Measurements from ENCODE around the gene TMEM14C. TPM values are rescaled to one million over a fixed set of nuclear protein-coding genes. Genes with fewer than 3 reads are reported as not detected.

TMEM14C gene
- polyA plus RNA-seq, 2 donors, result 82.7 to 84.9 TPM

DNA sequence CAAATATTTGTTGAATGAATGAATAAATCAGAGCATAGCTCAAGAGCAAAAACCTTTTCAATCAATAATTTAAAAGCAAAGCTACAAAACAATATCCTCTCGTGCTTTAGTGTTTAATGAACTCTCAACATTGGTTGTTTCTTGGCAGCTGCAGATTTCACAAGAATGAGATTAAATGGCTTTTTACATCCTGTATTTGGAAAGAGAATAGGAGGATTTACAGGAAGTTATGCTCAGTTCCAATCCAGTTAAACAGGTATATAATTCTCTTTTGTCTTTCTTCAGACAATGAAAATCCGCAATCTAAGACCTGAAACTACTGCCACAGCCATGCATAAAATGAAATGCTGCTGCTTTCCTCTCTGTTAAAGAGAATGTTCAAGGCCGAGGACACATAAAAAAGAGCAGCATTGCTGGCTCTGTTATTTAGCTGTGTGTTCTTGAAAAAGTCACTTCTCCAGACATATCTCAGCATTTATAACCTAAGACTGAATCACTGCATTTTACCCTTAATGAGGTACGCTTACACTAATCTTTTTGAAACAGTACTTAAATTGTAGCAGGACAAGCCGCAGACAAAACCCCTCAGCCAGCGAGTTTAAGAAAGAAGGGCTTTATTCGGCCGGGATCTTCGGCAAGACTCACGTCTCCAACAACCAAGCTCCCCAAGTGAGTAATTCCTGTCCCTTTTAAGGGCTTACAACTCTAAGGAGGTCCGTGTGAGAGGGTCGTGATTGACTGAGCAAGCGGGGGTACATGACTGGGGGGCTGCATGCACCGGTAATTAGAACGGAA, 32.0 kb upstream of the TMEM14C start:
- H3K9me3 ChIP-seq (ENCODE audit: control insufficient read depth in 2 of 2, insufficient read depth in 1 of 2, low read depth in 1 of 2, low read length in 1 of 2), result no peaks in the 10 kb centered on the region
- H3K4me3 ChIP-seq (ENCODE audit: low read depth in 1 of 2, low read length in 2 of 2), result peak overlapping the region in 1 of 2 donors; percentile 44
- H3K27ac ChIP-seq (ENCODE audit: low read depth in 2 of 2, low read length in 1 of 2), result peak overlapping the region; percentile 85 to 87
- H3K4me1 ChIP-seq (ENCODE audit: control insufficient read depth in 2 of 2, insufficient read depth in 2 of 2, low read length in 1 of 2), result peaks cover 0 to 4% of the 10 kb centered on the region in 2 donors
- H3K36me3 ChIP-seq (ENCODE audit: control insufficient read depth in 2 of 2, insufficient read depth in 2 of 2, low read length in 1 of 2), result no peaks in the 10 kb centered on the region
- H3K27me3 ChIP-seq (ENCODE audit: control insufficient read depth in 1 of 2, insufficient read depth in 2 of 2, low read length in 2 of 2), result no peaks in the 10 kb centered on the region
- WGBS, 2 donors, result 51 to 58% methylated on average over 15 of the region's 15 CpGs

DNA sequence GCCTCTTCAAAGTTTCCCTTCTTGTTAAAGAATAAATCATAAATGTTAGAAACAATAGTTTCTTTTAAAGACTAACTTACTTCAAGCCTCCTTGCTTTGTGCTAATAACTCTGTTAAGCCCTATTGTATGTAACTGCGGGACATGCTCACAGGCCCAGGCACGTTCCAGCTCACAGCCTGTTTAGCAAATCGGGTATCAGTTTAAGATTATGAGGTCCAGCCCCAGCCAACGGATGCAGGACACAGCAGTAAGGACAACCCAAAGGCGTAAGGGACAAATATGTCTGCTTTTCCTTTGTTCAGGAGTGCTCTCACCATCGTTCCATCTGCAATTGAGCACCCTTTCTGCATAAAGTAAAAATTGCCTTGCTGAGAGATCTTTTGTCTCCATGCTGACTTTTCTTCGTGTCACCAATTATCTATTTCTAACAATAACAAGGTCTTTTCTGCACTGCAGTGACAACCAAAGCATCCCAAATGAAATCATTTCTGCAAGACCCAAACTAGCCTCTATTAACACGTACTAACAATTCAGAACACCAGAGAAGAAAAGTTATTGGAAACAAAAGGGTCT, 29.8 kb upstream of the TMEM14C start:
- Histone ChIP-seq H3K4me3 (ENCODE audit: low read depth in 1 of 2, low read length in 2 of 2) (peak overlapping the region in 1 of 2 donors; percentile 89), H3K27ac (ENCODE audit: low read depth in 2 of 2, low read length in 1 of 2) (peak overlapping the region; percentile 63 to 96)

DNA sequence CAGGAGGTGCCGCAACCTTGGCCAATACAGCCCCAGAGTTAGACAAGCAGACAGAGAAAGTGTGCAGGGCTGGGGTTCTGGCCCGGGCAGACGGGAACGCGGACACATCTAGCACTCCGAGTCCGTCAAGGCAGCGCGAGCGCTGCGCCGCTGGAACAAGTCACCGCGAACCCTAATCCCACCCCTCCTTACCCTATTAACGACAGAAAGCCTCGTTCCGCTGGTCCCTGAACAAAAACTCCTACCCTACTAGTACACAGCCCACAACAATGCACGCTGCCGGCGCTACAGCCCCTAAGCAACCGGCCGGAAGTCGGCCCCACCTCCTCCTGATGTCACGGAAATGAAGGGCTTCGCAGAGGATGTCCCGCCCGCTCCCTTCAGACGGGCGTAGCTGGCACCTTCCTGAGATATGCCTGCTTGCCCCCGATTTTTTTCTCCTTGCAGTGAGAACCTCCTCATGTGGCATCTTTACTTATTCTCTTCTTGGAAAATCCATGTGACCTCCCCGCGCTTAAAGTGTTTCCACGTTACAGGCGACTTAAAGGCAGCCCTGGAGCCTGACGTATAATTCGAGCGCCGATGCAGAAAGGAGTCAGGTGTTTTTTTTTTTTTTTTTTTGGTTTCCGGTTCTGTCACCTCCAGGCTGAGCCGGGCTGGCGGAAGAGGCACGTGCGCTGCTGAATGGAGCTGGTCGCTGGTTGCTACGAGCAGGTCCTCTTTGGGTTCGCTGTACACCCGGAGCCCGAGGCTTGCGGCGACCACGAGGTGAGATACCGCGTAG, 28.4 kb upstream of the TMEM14C start, which contains the start of the genes C6orf52 and PAK1IP1:
Gene C6orf52 (minus strand): TSS at position 315 of the 784 bp plus-strand sequence. CDS start 7,066 bp downstream, outside the sequence.
Gene PAK1IP1 (plus strand): TSS at position 671 of the 784 bp plus-strand sequence. CDS start 14 bp downstream, at position 685.
- peaks cover 0 to 4% of the 10 kb centered on the region in 2 donors for H3K4me1 ChIP-seq (ENCODE audit: control insufficient read depth in 2 of 2, insufficient read depth in 2 of 2, low read length in 1 of 2)
- peak within 1 kb of the TSS; percentile 96 to 98 for H3K27ac ChIP-seq (ENCODE audit: low read depth in 2 of 2, low read length in 1 of 2)
- peaks cover 5% of the 10 kb centered on the region in 2 donors for H3K36me3 ChIP-seq (ENCODE audit: control insufficient read depth in 2 of 2, insufficient read depth in 2 of 2, low read length in 1 of 2)
- H3K4me3 ChIP-seq (ENCODE audit: low read depth in 1 of 2, low read length in 2 of 2), result peak within 1 kb of the TSS; percentile 89
- no peaks in the 10 kb centered on the region for H3K9me3 ChIP-seq (ENCODE audit: control insufficient read depth in 2 of 2, insufficient read depth in 1 of 2, low read depth in 1 of 2, low read length in 1 of 2)
- H3K27me3 ChIP-seq (ENCODE audit: control insufficient read depth in 1 of 2, insufficient read depth in 2 of 2, low read length in 2 of 2), result no peaks in the 10 kb centered on the region
- 0% methylated on average over 53 of the region's 53 CpGs for WGBS, 2 donors

More for the DNA sequence above, 29.8 kb upstream of the TMEM14C start:
- Histone ChIP-seq H3K27me3 (ENCODE audit: control insufficient read depth in 1 of 2, insufficient read depth in 2 of 2, low read length in 2 of 2) (no peaks in the 10 kb centered on the region), H3K36me3 (ENCODE audit: control insufficient read depth in 2 of 2, insufficient read depth in 2 of 2, low read length in 1 of 2) (peaks cover 0 to 2% of the 10 kb centered on the region in 2 donors), H3K9me3 (ENCODE audit: control insufficient read depth in 2 of 2, insufficient read depth in 1 of 2, low read depth in 1 of 2, low read length in 1 of 2) (no peaks in the 10 kb centered on the region), H3K4me1 (ENCODE audit: control insufficient read depth in 2 of 2, insufficient read depth in 2 of 2, low read length in 1 of 2) (peaks cover 0 to 4% of the 10 kb centered on the region in 2 donors)
- 70 to 82% methylated on average over 8 of the region's 8 CpGs for WGBS, 2 donors

DNA sequence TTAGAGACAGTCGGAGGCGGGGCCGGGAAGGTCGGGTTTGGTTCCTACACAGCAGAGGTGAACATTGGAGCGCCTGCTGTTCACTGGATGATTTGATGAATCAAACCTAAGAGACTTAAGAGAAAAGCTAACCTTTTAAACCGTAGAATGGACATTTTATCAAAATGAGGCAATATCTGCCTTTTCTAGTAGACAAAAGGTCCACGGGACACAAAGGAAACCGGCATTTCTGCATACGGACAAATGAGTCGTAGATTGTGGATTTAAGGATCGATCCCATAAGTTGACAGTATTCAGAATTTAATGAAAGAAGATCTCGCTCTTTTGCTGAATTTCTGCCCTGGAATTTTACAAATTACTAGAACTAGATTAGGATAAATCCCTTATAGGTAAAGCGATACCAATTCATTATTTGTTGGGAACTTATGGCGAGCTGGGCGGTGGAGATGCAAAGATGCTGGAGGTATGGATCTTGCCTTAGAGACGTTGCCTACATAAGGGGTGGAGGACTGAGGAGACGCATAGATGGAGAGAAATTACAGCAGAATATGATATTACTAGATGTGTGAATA, 27.7 kb upstream of the TMEM14C start:
- WGBS, 2 donors, result 1% methylated on average over 17 of the region's 17 CpGs
- H3K9me3 ChIP-seq (ENCODE audit: control insufficient read depth in 2 of 2, insufficient read depth in 1 of 2, low read depth in 1 of 2, low read length in 1 of 2), result no peaks in the 10 kb centered on the region
- H3K4me1 ChIP-seq (ENCODE audit: control insufficient read depth in 2 of 2, insufficient read depth in 2 of 2, low read length in 1 of 2), result peaks cover 0 to 1% of the 10 kb centered on the region in 2 donors
- H3K27ac ChIP-seq (ENCODE audit: low read depth in 2 of 2, low read length in 1 of 2), result peak overlapping the region; percentile 96 to 98
- H3K27me3 ChIP-seq (ENCODE audit: control insufficient read depth in 1 of 2, insufficient read depth in 2 of 2, low read length in 2 of 2), result no peaks in the 10 kb centered on the region
- H3K4me3 ChIP-seq (ENCODE audit: low read depth in 1 of 2, low read length in 2 of 2), result peak overlapping the region; percentile 89
- peaks cover 5% of the 10 kb centered on the region in 2 donors for H3K36me3 ChIP-seq (ENCODE audit: control insufficient read depth in 2 of 2, insufficient read depth in 2 of 2, low read length in 1 of 2)

DNA sequence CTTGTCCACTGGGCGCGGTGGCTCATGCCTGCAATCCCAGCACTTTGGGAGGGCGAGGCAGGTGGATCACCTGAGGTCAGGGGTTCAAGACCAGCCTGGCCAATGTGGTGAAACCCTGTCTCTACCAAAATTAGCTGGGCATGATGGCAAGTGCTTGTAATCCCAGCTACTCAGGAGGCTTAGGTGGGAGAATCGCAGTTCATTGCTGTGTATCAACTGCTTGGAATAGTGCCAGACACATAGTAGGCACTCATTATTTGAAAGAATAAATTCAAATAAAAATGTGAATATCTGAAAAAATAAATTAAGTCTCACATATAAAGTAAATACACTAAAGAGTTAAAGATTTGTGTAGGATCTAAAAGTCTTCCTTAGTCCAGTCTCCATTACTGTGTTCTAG, 26.2 kb upstream of the TMEM14C start:
- 96 to 97% methylated on average over 4 of the region's 4 CpGs for WGBS, 2 donors
- no peak overlapping the region for H3K27ac ChIP-seq (ENCODE audit: low read depth in 2 of 2, low read length in 1 of 2)
- no peaks in the 10 kb centered on the region for H3K27me3 ChIP-seq (ENCODE audit: control insufficient read depth in 1 of 2, insufficient read depth in 2 of 2, low read length in 2 of 2)
- H3K4me1 ChIP-seq (ENCODE audit: control insufficient read depth in 2 of 2, insufficient read depth in 2 of 2, low read length in 1 of 2), result peaks cover 0 to 1% of the 10 kb centered on the region in 2 donors
- peaks cover 5% of the 10 kb centered on the region in 2 donors for H3K36me3 ChIP-seq (ENCODE audit: control insufficient read depth in 2 of 2, insufficient read depth in 2 of 2, low read length in 1 of 2)
- H3K9me3 ChIP-seq (ENCODE audit: control insufficient read depth in 2 of 2, insufficient read depth in 1 of 2, low read depth in 1 of 2, low read length in 1 of 2), result no peaks in the 10 kb centered on the region
- no peak overlapping the region for H3K4me3 ChIP-seq (ENCODE audit: low read depth in 1 of 2, low read length in 2 of 2)

DNA sequence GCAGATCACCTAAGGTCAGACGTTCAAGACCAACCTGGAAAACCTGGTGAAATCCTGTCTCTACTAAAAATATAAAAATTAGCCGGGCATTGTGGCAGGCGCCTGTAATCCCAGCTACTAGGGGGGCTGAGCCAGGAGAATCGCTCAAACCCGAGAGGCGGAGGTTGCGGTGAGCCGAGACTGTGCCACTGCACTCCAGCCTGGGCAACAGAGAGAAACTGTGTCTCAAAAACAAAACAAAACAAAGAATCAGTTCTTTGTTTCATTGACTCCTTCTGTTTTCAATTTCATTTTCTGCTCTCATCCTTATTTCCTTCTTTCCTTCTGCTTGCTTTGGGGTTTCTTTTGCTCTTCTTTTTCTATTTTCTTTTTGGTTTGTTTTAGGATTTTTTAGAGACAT, 8.9 kb upstream of the TMEM14C start:
- Histone ChIP-seq H3K27ac (ENCODE audit: low read depth in 2 of 2, low read length in 1 of 2) (no peak overlapping the region), H3K27me3 (ENCODE audit: control insufficient read depth in 1 of 2, insufficient read depth in 2 of 2, low read length in 2 of 2) (no peaks in the 10 kb centered on the region), H3K9me3 (ENCODE audit: control insufficient read depth in 2 of 2, insufficient read depth in 1 of 2, low read depth in 1 of 2, low read length in 1 of 2) (no peaks in the 10 kb centered on the region), H3K4me1 (ENCODE audit: control insufficient read depth in 2 of 2, insufficient read depth in 2 of 2, low read length in 1 of 2) (no peaks in the 10 kb centered on the region), H3K36me3 (ENCODE audit: control insufficient read depth in 2 of 2, insufficient read depth in 2 of 2, low read length in 1 of 2) (peaks cover 0 to 2% of the 10 kb centered on the region in 2 donors), H3K4me3 (ENCODE audit: low read depth in 1 of 2, low read length in 2 of 2) (no peak overlapping the region)
- WGBS, 2 donors, result 80 to 88% methylated on average over 8 of the region's 8 CpGs

DNA sequence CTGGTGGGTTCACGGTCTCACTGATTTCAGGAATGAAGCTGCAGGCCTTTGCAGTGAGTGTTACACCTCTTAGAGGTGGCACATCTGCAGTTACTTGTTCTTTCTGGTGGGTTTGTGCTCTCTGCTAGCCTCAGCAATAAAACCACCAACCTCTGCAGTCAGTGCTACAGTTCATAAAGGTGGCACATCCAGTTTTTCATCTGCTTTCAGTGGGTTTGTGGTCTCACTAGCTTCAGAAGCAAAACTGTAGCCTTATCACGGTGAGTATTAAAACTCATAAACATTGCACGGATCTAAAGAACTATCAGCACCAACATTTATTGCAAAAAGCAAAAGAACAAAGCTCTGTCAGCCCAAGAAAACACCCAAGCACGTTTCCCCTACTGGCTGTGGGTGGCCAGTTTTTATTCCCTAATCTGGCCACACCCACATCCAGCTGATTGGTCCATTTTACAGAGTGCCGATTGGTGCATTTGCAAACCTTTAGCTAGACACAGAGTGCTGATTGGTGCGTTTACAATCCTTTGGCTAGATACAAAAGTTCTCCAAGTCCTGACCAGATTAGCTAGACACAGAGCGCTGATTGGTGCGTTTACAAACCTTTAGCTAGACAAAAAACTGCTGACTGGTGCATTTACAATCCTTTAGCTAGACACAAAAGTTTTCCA, 3.4 kb upstream of the TMEM14C start:
- Histone ChIP-seq H3K9me3 (ENCODE audit: control insufficient read depth in 2 of 2, insufficient read depth in 1 of 2, low read depth in 1 of 2, low read length in 1 of 2) (no peaks in the 10 kb centered on the region), H3K4me1 (ENCODE audit: control insufficient read depth in 2 of 2, insufficient read depth in 2 of 2, low read length in 1 of 2) (peaks cover 2 to 3% of the 10 kb centered on the region in 2 donors), H3K4me3 (ENCODE audit: low read depth in 1 of 2, low read length in 2 of 2) (peak overlapping the region in 1 of 2 donors; percentile 67), H3K36me3 (ENCODE audit: control insufficient read depth in 2 of 2, insufficient read depth in 2 of 2, low read length in 1 of 2) (no peaks in the 10 kb centered on the region), H3K27me3 (ENCODE audit: control insufficient read depth in 1 of 2, insufficient read depth in 2 of 2, low read length in 2 of 2) (no peaks in the 10 kb centered on the region), H3K27ac (ENCODE audit: low read depth in 2 of 2, low read length in 1 of 2) (peak overlapping the region; percentile 90 to 93)
- 69% methylated on average over 8 of the region's 8 CpGs for WGBS, 2 donors

DNA sequence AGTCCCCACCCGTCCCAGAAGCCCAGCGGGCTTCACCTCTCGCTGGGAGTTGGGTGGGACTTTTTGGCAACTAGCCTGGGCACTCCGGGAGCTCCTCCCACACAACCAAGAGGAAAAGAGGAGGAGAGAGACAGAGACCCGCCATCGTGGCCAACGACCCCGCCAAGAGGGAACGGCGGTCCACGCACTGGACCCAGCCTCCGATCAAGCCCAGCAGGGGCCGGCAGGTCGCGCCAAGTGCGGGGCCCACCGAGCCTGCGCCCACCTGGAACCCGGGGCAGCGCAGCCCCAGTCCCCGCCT, 3.0 kb upstream of the TMEM14C start:
- Histone ChIP-seq H3K4me1 (ENCODE audit: control insufficient read depth in 2 of 2, insufficient read depth in 2 of 2, low read length in 1 of 2) (peaks cover 2 to 3% of the 10 kb centered on the region in 2 donors), H3K4me3 (ENCODE audit: low read depth in 1 of 2, low read length in 2 of 2) (peak overlapping the region; percentile 61 to 67), H3K27ac (ENCODE audit: low read depth in 2 of 2, low read length in 1 of 2) (peak overlapping the region; percentile 90 to 93), H3K9me3 (ENCODE audit: control insufficient read depth in 2 of 2, insufficient read depth in 1 of 2, low read depth in 1 of 2, low read length in 1 of 2) (no peaks in the 10 kb centered on the region), H3K36me3 (ENCODE audit: control insufficient read depth in 2 of 2, insufficient read depth in 2 of 2, low read length in 1 of 2) (no peaks in the 10 kb centered on the region), H3K27me3 (ENCODE audit: control insufficient read depth in 1 of 2, insufficient read depth in 2 of 2, low read length in 2 of 2) (no peaks in the 10 kb centered on the region)
- 24 to 30% methylated on average over 21 of the region's 21 CpGs for WGBS, 2 donors

Measured in esophagus (tissue), 2 donors.